OCI-LY3 (cell line): ENCODE measurements around the gene PLK1.

Experiments used
- EZH2phosphoT487 ChIP-seq: fragments of 200-600 bp; shearing (Covaris generic); IDR thresholded peaks from 2 replicates; pipeline ENCODE4 v1.6.1; 2018; ENCODE audit warnings: antibody characterized with exemption, mixed run types, low read depth
- TF ChIP-seq, protein P1 (sequence below): fragments of 200-600, 300-600 bp; sonication (generic); IDR thresholded peaks from 2 replicates; pipeline ENCODE4 v1.5.1; 2014; ENCODE audit warnings: antibody characterized with exemption, low read length, low read depth

DNA sequence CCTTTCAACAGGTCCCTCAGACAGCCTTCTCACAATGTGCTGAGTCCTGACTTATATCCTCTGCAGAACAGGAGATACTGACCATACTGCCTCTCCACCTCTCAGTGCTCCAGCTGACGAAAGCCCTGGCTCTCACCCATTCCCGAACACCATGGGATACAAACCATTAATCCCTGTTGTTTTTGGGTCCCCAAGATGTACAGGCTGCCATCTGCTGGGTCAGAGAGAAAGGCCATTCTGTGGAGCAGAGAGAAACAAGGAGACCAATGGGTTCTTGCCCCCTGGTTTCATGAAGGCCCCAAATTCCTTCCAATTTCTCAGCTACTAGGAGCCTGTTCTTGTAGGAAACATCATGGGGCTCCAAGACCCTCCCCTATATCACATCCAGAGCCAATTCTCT is 31.3 kb downstream of the PLK1 start:
- TF ChIP-seq, protein P1, sequence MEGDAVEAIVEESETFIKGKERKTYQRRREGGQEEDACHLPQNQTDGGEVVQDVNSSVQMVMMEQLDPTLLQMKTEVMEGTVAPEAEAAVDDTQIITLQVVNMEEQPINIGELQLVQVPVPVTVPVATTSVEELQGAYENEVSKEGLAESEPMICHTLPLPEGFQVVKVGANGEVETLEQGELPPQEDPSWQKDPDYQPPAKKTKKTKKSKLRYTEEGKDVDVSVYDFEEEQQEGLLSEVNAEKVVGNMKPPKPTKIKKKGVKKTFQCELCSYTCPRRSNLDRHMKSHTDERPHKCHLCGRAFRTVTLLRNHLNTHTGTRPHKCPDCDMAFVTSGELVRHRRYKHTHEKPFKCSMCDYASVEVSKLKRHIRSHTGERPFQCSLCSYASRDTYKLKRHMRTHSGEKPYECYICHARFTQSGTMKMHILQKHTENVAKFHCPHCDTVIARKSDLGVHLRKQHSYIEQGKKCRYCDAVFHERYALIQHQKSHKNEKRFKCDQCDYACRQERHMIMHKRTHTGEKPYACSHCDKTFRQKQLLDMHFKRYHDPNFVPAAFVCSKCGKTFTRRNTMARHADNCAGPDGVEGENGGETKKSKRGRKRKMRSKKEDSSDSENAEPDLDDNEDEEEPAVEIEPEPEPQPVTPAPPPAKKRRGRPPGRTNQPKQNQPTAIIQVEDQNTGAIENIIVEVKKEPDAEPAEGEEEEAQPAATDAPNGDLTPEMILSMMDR, result no peak
- TF ChIP-seq EZH2phosphoT487, result no peak
